CMK (cell line): ENCODE results near the gene GABRG3.

ENCODE experiments used
- DNase-seq: peaks from one replicate; pipeline ENCODE4 v3.0.0-alpha.2; 2010; ENCODE audit warnings: low read depth

Gene GABRG3

DNA sequence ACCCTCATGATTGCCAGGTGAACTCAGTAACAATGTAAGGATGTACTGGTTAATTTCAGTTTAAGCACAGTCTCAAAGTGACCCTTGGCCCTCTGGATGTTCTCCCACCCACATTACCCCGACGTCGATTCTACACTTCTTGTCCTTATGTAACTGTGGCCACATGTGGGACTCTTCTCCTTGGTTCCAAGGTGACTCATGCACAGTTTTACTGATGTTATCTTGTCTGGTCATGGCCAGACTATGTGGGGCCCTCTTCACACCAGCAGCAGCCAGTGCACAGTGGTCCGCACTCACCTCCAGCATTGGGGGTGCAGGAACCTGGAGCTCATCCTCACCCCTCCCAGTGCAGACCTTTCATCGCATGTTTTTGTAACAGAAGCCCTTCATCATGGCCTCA is 608.8 kb downstream of the GABRG3 start:
- no peak for DNase-seq

DNA sequence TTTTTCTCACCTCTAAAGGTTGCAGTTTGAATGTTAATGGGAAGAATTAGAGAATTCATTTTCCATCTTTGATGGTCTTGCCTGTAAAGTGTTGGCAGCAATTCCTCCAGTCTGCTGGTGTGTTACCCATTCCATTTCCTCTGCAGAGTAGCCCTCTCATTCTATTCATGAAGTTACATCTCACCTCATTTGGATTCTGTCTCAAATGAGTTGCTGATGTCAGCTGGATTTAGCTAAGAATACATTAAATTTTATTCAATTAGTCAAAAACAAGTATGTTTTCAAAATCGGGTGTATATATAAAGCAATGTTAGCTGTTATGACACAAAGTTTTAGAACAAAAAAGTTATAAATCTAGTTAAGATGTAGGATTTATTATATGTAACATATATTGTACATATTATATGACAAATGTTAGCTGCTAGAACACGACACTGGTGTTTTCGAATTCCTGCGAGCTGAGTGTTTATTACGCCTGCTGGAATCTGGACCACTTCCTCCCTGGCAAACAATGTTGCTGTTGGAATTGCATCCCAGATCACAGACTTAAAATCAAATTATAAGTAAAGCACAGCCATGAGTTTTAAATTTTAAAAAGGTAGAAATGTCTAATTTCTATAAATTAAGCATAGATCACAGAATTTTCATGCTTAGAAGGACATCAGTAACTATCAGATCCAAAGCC is 611.9 kb downstream of the GABRG3 start:
- no peak for DNase-seq

GRCh38 chr15:27583651-27584050 is 612.7 kb downstream of the GABRG3 start:
- DNase-seq = no peak

DNA sequence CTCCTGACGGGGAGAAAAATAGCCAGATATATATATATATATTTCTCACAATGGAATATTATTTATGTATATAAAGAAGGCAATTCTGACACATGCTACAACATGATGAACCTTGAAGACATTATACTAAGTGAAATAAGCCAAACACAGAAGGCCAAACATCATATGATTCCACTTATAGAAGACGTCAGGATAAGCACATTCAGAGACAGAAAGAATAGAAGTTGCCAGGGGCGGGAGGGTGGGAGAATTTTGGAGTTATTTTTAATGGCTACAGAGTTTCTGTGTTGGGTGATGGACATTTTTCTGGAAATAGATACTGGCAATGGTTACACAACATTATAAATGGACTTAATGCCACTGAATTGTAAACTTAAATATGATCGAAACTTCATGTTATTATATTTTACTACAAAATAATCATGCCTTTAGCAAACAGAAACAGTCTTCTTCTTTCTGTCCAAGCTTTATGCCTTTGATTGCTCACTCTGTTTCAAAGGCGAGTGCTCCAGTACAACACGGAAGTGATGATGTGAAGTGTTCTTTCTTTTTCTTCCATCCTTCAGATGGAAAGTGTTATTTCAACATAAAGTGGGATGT is 614.2 kb downstream of the GABRG3 start:
- no peak for DNase-seq

DNA sequence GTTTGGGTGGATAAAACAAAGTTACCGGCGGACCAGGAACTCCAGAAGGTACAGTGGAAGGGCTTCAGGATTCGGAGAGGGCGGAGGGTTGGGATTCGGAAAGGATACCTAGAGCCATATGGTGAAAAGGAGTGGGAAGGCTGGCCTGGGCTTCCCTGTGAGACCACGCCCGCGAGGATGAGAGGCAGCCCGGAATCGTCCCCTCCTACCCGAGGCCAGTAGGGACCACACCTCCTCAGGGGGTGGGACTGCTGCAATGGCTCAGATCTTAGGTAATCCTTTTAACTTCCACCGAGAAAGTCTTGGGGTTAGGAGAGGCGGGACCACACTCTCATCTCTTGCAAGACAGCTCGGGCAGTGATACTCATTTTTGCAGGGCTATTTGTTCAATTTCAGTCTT is 616.8 kb downstream of the GABRG3 start:
- no peak for DNase-seq

DNA sequence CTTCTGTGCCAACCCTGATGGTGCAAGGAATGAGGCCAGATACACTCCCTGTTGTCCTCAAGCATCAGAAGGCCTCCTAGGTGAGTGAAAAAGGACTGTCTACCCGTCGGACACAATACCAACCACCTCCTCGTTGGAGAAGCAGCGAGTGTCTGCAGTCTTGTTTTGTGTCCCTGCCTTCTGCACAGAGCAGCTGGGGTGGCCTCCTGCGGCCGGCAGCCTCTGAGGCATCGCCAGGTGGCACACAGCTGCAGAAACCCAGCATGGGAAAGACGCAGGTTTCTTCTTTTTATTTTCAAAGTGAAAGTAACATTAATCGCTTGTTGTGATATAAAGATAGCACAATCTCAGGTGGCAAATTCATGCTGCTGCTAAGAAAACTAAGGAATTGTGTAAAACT is 618.3 kb downstream of the GABRG3 start:
- DNase-seq = no peak

GRCh38 chr15:27589782-27590181 is 618.8 kb downstream of the GABRG3 start:
- DNase-seq = no peak
